HEK293 (cell line): Measurements from ENCODE around the gene GCC2.

ENCODE experiments used
- HIC1 ChIP-seq: fragments of 450-650 bp; formaldehyde crosslinking; IDR thresholded peaks from 2 replicates; pipeline ENCODE4 v1.5.1; 2016; ENCODE audit warnings: missing biosample characterization, missing genetic modification characterization
- MEIS1 ChIP-seq: sonication (generic); formaldehyde crosslinking; IDR thresholded peaks from 2 replicates; pipeline ENCODE4 v1.8.1; 2022; ENCODE audit warnings: missing genetic modification reagents, mild to moderate bottlenecking, borderline replicate concordance
- REPIN1 ChIP-seq: fragments of 450-650 bp; formaldehyde crosslinking; IDR thresholded peaks from 2 replicates; pipeline ENCODE4 v1.5.1; 2017; ENCODE audit warnings: missing biosample characterization, missing genetic modification characterization, low read depth
- ZBTB48 ChIP-seq: fragments of 450-650 bp; formaldehyde crosslinking; IDR thresholded peaks from 2 replicates; pipeline ENCODE4 v1.5.1; 2016; ENCODE audit warnings: missing biosample characterization, missing genetic modification characterization
- ZNF175 ChIP-seq: fragments of 450-650 bp; formaldehyde crosslinking; IDR thresholded peaks from 2 replicates; pipeline ENCODE4 v1.5.1; 2016; ENCODE audit warnings: missing biosample characterization, missing genetic modification characterization
- ZNF335 ChIP-seq: fragments of 450-650 bp; formaldehyde crosslinking; conservative IDR thresholded peaks from 2 replicates; pipeline ENCODE4 v1.5.1; 2016; ENCODE audit warnings: missing biosample characterization, missing genetic modification characterization
- ZNF394 ChIP-seq: fragments of 450-650 bp; formaldehyde crosslinking; IDR thresholded peaks from 2 replicates; pipeline ENCODE4 v1.5.1; 2016; ENCODE audit warnings: missing biosample characterization, missing genetic modification characterization, mild to moderate bottlenecking, moderate library complexity, borderline replicate concordance
- ZNF473 ChIP-seq: fragments of 450-650 bp; formaldehyde crosslinking; IDR thresholded peaks from 2 replicates; pipeline ENCODE4 v1.5.1; 2017; ENCODE audit warnings: missing biosample characterization, missing genetic modification characterization
- ZNF48 ChIP-seq: fragments of 450-650 bp; formaldehyde crosslinking; IDR thresholded peaks from 2 replicates; pipeline ENCODE4 v1.5.1; 2016; ENCODE audit warnings: missing biosample characterization, missing genetic modification characterization
- ZNF518A ChIP-seq: fragments of 450-650 bp; formaldehyde crosslinking; conservative IDR thresholded peaks from 2 replicates; pipeline ENCODE4 v1.5.1; 2016; ENCODE audit warnings: low read depth, missing biosample characterization, missing genetic modification characterization
- ZNF596 ChIP-seq: fragments of 450-650 bp; IDR thresholded peaks from 2 replicates; pipeline ENCODE4 v1.5.0; 2018; ENCODE audit warnings: missing biosample characterization, mild to moderate bottlenecking, missing genetic modification characterization, moderate library complexity
- ZNF610 ChIP-seq: fragments of 450-650 bp; formaldehyde crosslinking; IDR thresholded peaks from 2 replicates; pipeline ENCODE4 v1.5.1; 2016; ENCODE audit warnings: missing biosample characterization, missing genetic modification characterization, borderline replicate concordance
- ZNF623 ChIP-seq: fragments of 450-650 bp; formaldehyde crosslinking; IDR thresholded peaks from 2 replicates; pipeline ENCODE4 v1.5.1; 2016; ENCODE audit warnings: missing biosample characterization, missing genetic modification characterization
- ZNF645 ChIP-seq: fragments of 450-650 bp; formaldehyde crosslinking; IDR thresholded peaks from 2 replicates; pipeline ENCODE4; 2016; ENCODE audit warnings: missing biosample characterization, missing genetic modification characterization
- ZNF664 ChIP-seq: fragments of 450-650 bp; formaldehyde crosslinking; IDR thresholded peaks from 2 replicates; pipeline ENCODE4 v1.5.1; 2016; ENCODE audit warnings: missing biosample characterization, missing genetic modification characterization
- ZNF670 ChIP-seq: fragments of 450-650 bp; formaldehyde crosslinking; IDR thresholded peaks from 2 replicates; pipeline ENCODE4 v1.5.1; 2016; ENCODE audit warnings: missing biosample characterization, missing genetic modification characterization, low read depth
- ZNF76 ChIP-seq: fragments of 450-650 bp; formaldehyde crosslinking; IDR thresholded peaks from 2 replicates; pipeline ENCODE4; 2016; ENCODE audit warnings: low read depth, missing biosample characterization, missing genetic modification characterization, borderline replicate concordance
- ZNF843 ChIP-seq: fragments of 450-650 bp; formaldehyde crosslinking; IDR thresholded peaks from 2 replicates; pipeline ENCODE4 v1.5.1; 2016; ENCODE audit warnings: missing biosample characterization, missing genetic modification characterization
- TF ChIP-seq, protein P1 (sequence below): fragments of 450-650 bp; formaldehyde crosslinking; IDR thresholded peaks from 2 replicates; pipeline ENCODE4 v1.5.1; 2016; ENCODE audit warnings: missing biosample characterization, missing genetic modification characterization
- TF ChIP-seq, protein P2 (sequence below): fragments of 450-650 bp; formaldehyde crosslinking; conservative IDR thresholded peaks from 2 replicates; pipeline ENCODE4 v1.5.1; 2016; ENCODE audit warnings: low read depth, missing biosample characterization, missing genetic modification characterization
- TF ChIP-seq, protein P3 (sequence below): fragments of 450-650 bp; formaldehyde crosslinking; IDR thresholded peaks from 2 replicates; pipeline ENCODE4 v1.5.1; 2016; ENCODE audit warnings: missing biosample characterization, missing genetic modification characterization
- TF ChIP-seq, protein P4 (sequence below): fragments of 450-650 bp; formaldehyde crosslinking; IDR thresholded peaks from 2 replicates; pipeline ENCODE4 v1.5.1; 2016; ENCODE audit warnings: missing biosample characterization, missing genetic modification characterization

The GCC2 gene

DNA sequence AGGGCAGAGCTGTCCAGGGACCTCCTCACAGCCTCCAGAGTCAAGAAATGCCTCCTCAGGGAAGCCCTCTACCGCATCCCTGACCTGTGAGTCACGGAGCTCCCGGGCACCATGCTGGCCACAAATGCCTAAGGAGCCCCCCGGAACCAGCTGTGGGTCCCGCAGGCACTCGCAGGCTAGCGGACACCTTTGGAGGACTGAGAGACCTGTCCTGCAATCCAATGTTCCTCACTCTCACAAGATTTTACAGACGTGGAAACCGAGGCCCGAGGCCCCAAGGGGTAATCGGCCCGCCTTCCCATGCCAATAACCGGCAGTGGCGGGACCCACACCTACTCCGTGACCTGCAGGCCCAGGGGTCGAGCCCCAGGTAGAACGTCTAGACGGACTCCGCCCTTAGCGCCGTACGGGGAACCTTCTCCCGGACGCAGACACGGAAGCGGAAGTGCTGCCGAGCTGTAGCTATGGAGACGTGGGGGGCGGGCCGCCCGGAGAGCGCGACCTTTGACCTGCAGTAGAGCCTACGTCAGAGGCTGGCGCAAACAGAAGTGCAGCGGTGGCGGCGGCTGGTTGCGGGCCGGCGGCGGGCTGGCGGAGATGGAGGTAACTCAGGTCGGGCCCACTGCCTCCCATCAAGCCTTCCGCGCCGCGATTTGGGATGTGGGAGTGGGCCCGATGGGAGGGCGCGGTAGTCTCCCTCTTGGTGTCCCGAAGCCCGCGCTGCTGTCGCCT lies at the start of gene GCC2 (continued):
- TF ChIP-seq, protein P1, sequence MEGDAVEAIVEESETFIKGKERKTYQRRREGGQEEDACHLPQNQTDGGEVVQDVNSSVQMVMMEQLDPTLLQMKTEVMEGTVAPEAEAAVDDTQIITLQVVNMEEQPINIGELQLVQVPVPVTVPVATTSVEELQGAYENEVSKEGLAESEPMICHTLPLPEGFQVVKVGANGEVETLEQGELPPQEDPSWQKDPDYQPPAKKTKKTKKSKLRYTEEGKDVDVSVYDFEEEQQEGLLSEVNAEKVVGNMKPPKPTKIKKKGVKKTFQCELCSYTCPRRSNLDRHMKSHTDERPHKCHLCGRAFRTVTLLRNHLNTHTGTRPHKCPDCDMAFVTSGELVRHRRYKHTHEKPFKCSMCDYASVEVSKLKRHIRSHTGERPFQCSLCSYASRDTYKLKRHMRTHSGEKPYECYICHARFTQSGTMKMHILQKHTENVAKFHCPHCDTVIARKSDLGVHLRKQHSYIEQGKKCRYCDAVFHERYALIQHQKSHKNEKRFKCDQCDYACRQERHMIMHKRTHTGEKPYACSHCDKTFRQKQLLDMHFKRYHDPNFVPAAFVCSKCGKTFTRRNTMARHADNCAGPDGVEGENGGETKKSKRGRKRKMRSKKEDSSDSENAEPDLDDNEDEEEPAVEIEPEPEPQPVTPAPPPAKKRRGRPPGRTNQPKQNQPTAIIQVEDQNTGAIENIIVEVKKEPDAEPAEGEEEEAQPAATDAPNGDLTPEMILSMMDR, result no peak
- TF ChIP-seq ZNF623 (tag by site-specific recombination) (no peak), MEIS1 (CRISPR knock-in tag) (no peak), HIC1 (tag by site-specific recombination) (peak; percentile 59; the same call in 1 of the 2 replicates), ZNF175 (tag by site-specific recombination) (no peak), ZNF645 (tag by site-specific recombination) (no peak), ZNF473 (no peak), ZNF596 (no peak), ZNF664 (tag by site-specific recombination) (no peak), ZBTB48 (peak; percentile 52), ZNF670 (no peak), ZNF394 (tag by site-specific recombination) (0 out of 2 replicates have a peak, but pooled peaks have one; percentile 9), ZNF335 (tag by site-specific recombination) (peak; percentile 95), ZNF610 (tag by site-specific recombination) (no peak), ZNF48 (tag by site-specific recombination) (no peak), REPIN1 (tag by site-specific recombination) (no peak), ZNF518A (peak; percentile 69), ZNF843 (tag by site-specific recombination) (peak; percentile 37; the same call in 1 of the 2 replicates), ZNF76 (peak; percentile 72; the same call in 1 of the 2 replicates)
- TF ChIP-seq, protein P2, sequence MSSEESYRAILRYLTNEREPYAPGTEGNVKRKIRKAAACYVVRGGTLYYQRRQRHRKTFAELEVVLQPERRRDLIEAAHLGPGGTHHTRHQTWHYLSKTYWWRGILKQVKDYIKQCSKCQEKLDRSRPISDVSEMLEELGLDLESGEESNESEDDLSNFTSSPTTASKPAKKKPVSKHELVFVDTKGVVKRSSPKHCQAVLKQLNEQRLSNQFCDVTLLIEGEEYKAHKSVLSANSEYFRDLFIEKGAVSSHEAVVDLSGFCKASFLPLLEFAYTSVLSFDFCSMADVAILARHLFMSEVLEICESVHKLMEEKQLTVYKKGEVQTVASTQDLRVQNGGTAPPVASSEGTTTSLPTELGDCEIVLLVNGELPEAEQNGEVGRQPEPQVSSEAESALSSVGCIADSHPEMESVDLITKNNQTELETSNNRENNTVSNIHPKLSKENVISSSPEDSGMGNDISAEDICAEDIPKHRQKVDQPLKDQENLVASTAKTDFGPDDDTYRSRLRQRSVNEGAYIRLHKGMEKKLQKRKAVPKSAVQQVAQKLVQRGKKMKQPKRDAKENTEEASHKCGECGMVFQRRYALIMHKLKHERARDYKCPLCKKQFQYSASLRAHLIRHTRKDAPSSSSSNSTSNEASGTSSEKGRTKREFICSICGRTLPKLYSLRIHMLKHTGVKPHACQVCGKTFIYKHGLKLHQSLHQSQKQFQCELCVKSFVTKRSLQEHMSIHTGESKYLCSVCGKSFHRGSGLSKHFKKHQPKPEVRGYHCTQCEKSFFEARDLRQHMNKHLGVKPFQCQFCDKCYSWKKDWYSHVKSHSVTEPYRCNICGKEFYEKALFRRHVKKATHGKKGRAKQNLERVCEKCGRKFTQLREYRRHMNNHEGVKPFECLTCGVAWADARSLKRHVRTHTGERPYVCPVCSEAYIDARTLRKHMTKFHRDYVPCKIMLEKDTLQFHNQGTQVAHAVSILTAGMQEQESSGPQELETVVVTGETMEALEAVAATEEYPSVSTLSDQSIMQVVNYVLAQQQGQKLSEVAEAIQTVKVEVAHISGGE (tag by site-specific recombination), result peak; percentile 96
- TF ChIP-seq, protein P3, sequence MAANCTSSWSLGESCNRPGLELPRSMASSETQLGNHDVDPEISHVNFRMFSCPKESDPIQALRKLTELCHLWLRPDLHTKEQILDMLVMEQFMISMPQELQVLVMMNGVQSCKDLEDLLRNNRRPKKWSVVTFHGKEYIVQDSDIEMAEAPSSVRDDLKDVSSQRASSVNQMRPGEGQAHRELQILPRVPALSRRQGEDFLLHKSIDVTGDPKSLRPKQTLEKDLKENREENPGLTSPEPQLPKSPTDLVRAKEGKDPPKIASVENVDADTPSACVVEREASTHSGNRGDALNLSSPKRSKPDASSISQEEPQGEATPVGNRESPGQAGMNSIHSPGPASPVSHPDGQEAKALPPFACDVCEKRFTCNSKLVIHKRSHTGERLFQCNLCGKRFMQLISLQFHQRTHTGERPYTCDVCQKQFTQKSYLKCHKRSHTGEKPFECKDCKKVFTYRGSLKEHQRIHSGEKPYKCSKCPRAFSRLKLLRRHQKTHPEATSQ (tag by site-specific recombination), result no peak
- TF ChIP-seq, protein P4, sequence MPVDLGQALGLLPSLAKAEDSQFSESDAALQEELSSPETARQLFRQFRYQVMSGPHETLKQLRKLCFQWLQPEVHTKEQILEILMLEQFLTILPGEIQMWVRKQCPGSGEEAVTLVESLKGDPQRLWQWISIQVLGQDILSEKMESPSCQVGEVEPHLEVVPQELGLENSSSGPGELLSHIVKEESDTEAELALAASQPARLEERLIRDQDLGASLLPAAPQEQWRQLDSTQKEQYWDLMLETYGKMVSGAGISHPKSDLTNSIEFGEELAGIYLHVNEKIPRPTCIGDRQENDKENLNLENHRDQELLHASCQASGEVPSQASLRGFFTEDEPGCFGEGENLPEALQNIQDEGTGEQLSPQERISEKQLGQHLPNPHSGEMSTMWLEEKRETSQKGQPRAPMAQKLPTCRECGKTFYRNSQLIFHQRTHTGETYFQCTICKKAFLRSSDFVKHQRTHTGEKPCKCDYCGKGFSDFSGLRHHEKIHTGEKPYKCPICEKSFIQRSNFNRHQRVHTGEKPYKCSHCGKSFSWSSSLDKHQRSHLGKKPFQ (tag by site-specific recombination), result no peak
